K562 (cell line): ENCODE measurements around the gene KCNQ5. TPM values are rescaled to one million over a fixed set of nuclear protein-coding genes. Genes with fewer than 3 reads are reported as not detected.
A peak's percentile ranks its signal among the peaks of the same experiment; 100 is the strongest.

Experiments used
- CBX2 ChIP-seq: fragments of 200-600 bp; sonication (generic); IDR thresholded peaks from one replicate; pipeline ENCODE4 v1.6.1; 2012; ENCODE audit warnings: mild to moderate bottlenecking, low read length, inconsistent platforms; ENCODE audit not compliant: insufficient read depth, poor library complexity, severe bottlenecking
- CEBPB ChIP-seq: fragments of 450-650 bp; IDR thresholded peaks from 2 replicates; pipeline ENCODE4 v1.6.1; 2016; ENCODE audit warnings: missing genetic modification characterization, missing compliant biosample characterization
- CEBPG ChIP-seq, 3 experiments: fragments of 200-800 bp in 1 of 3; sonication (Bioruptor generic) in 1 of 3; sonication (generic) in 1 of 3; formaldehyde crosslinking in 1 of 3; IDR thresholded peaks in 2 of 3; conservative IDR thresholded peaks in 1 of 3; 2 replicates each; pipeline versions ENCODE4 v1.6.1 to v1.8.0; 2016 to 2022; ENCODE audit warnings: missing compliant biosample characterization in 2 of 3, missing genetic modification characterization in 2 of 3, mild to moderate bottlenecking in 1 of 3, missing genetic modification reagents in 1 of 3
- DACH1 ChIP-seq: fragments of 450-650 bp; IDR thresholded peaks from 2 replicates; pipeline ENCODE4 v1.6.1; 2018; ENCODE audit not compliant: partially characterized antibody
- DEAF1 ChIP-seq: fragments of 450-650 bp; formaldehyde crosslinking; IDR thresholded peaks from 2 replicates; pipeline ENCODE4 v1.4.0; 2020; ENCODE audit warnings: mild to moderate bottlenecking, moderate library complexity
- ESRRA ChIP-seq: fragments of 450-650 bp; IDR thresholded peaks from 2 replicates; pipeline ENCODE4 v1.6.1; 2014; ENCODE audit warnings: low read depth, mild to moderate bottlenecking, moderate library complexity, borderline replicate concordance
- GATAD2A ChIP-seq: fragments of 450-650 bp; IDR thresholded peaks from 2 replicates; pipeline ENCODE4 v1.6.1; 2017
- HINFP ChIP-seq: fragments of 450-650 bp; conservative IDR thresholded peaks from 2 replicates; pipeline ENCODE4 v1.6.1; 2016; ENCODE audit warnings: missing genetic modification characterization, low read depth, mild to moderate bottlenecking, control low read depth, missing compliant biosample characterization
- MAFG ChIP-seq: fragments of 450-650 bp; conservative IDR thresholded peaks from 2 replicates; pipeline ENCODE4 v1.6.1; 2016; ENCODE audit warnings: missing genetic modification characterization, missing compliant biosample characterization
- MEIS2 ChIP-seq: fragments of 450-650 bp; IDR thresholded peaks from 2 replicates; pipeline ENCODE4 v1.6.1; 2014; ENCODE audit warnings: mild to moderate bottlenecking; ENCODE audit not compliant: partially characterized antibody
- MTA3 ChIP-seq: fragments of 450-650 bp; formaldehyde crosslinking; IDR thresholded peaks from 2 replicates; pipeline ENCODE4 v1.6.1; 2017; ENCODE audit warnings: mild to moderate bottlenecking, borderline replicate concordance
- POLR2G ChIP-seq: fragments of 200-400 bp; formaldehyde crosslinking; IDR thresholded peaks from 2 replicates; pipeline ENCODE4 v1.6.1; 2017; ENCODE audit warnings: low read depth, mild to moderate bottlenecking, antibody characterized with exemption, low read length, moderate library complexity
- POU5F1 ChIP-seq: fragments of 150-350 bp; IDR thresholded peaks from 2 replicates; pipeline ENCODE4 v1.6.1; 2014; ENCODE audit warnings: borderline replicate concordance, low read length, low read depth, mild to moderate bottlenecking; ENCODE audit not compliant: partially characterized antibody
- SPI1 ChIP-seq: IDR thresholded peaks from 2 replicates; pipeline ENCODE4 v1.6.1; 2011; ENCODE audit warnings: low read depth, low read length, control low read depth, borderline replicate concordance
- ZC3H8 ChIP-seq: fragments of 450-650 bp; IDR thresholded peaks from 2 replicates; pipeline ENCODE4 v1.6.1; 2017
- ZNF436 ChIP-seq: fragments of 250-450, 450-650 bp; sonication (Bioruptor Pico); formaldehyde crosslinking; IDR thresholded peaks from 2 replicates; pipeline ENCODE4 v1.7.0; 2020; ENCODE audit warnings: mild to moderate bottlenecking
- ZNF639 ChIP-seq, 2 experiments: fragments of 200-800 bp in 1 of 2; sonication (Bioruptor generic) in 1 of 2; sonication (generic) in 1 of 2; formaldehyde crosslinking in 1 of 2; IDR thresholded peaks in 1 of 2; conservative IDR thresholded peaks in 1 of 2; 2 replicates each; pipeline versions ENCODE4 v1.5.0 to v1.6.1; 2016 to 2020; ENCODE audit warnings: missing compliant biosample characterization in 1 of 2, missing genetic modification characterization in 1 of 2, missing genetic modification reagents in 1 of 2
- ZNF644 ChIP-seq: fragments of 200-800 bp; sonication (Bioruptor generic); IDR thresholded peaks from 2 replicates; pipeline ENCODE4 v1.6.1; 2016; ENCODE audit warnings: low read depth, missing genetic modification characterization, missing compliant biosample characterization
- ZNF740 ChIP-seq, 3 experiments: fragments of 200-800 bp in 1 of 3; sonication (Bioruptor generic) in 1 of 3; sonication (generic) in 1 of 3; formaldehyde crosslinking in 1 of 3; IDR thresholded peaks; 2 replicates each; pipeline versions ENCODE4 v1.6.1 to v1.8.0; 2016 to 2022; ENCODE audit warnings: mild to moderate bottlenecking in 2 of 3, missing compliant biosample characterization in 2 of 3, missing genetic modification characterization in 2 of 3, missing genetic modification reagents in 1 of 3
- ZNF766 ChIP-seq: fragments of 200-800 bp; sonication (Bioruptor generic); conservative IDR thresholded peaks from 2 replicates; pipeline ENCODE4 v1.6.1; 2016; ENCODE audit warnings: missing genetic modification characterization, missing compliant biosample characterization
- ZSCAN29 ChIP-seq: fragments of 450-650 bp; IDR thresholded peaks from 2 replicates; pipeline ENCODE4 v1.6.1; 2017
- polyA plus RNA-seq, 8 experiments: library from polyadenylated mRNA; depleted of rRNA in 4 of 8; stranded (reverse) in 5 of 8; unstranded in 3 of 8; fragments of >200 nt; fragmentation: Nextera tagmentation in 2 of 8; fragmentation: Illumina TruSeq in 1 of 8; extraction: Ambion mirVana in 2 of 8; extraction: Trizol in 1 of 8; gene quantifications; 2 replicates each; pipeline versions ENCODE4 v1.2.1 to v1.2.3, GENCODE V29; 2011 to 2014; ENCODE audit warnings: inconsistent platforms in 1 of 8, missing spikeins in 1 of 8
- total RNA-seq, 7 experiments: library from RNA; depleted of rRNA in 6 of 7; stranded (reverse); fragments of >200 nt in 6 of 7; fragmentation: Illumina TruSeq in 2 of 7; extraction: Trizol in 2 of 7; gene quantifications; 2 replicates each; pipeline versions ENCODE4 v1.2.1 to v1.2.3, GENCODE V29; 2011 to 2021; ENCODE audit warnings: low replicate concordance in 1 of 7

KCNQ5 gene
- total and polyA plus RNA-seq, 9 of the 15 experiments (the other 6 are each of a cell fraction or from before 2014, with no cell fraction given) = 0.31 to 5.9 (median 2.6) TPM

GRCh38 chr6:72580281-72580940 is 41.5 kb upstream of the KCNQ5 start (continued):
- TF ChIP-seq POU5F1 (no peak), CEBPB (tag) (peak; percentile 94), DEAF1 (CRISPR knock-in tag) (peak; percentile 99), ZNF639 (CRISPR knock-in tag; conservative IDR thresholded peaks at IDR 0.05 in 1 of 2, IDR thresholded peaks at IDR 0.05 in 1 of 2) (peak in 1 of 2 experiments; percentile 37; a peak in 1 of 4 replicates), MTA3 (no peak), HINFP (tag) (0 out of 2 replicates have a peak, but pooled peaks have one; percentile 14), ZNF766 (0 out of 2 replicates have a peak, but pooled peaks have one; percentile 39), ZC3H8 (no peak), MEIS2 (peak; percentile 21), POLR2G (no peak), CEBPG (CRISPR knock-in tag; IDR thresholded peaks at IDR 0.05) (peak; percentile 38; the same call in 1 of the 2 replicates), CEBPG (tag; conservative IDR thresholded peaks at IDR 0.05 in 1 of 2, IDR thresholded peaks at IDR 0.05 in 1 of 2) (peak; percentile 85 to 86), DACH1 (peak; percentile 48), ZNF740 (CRISPR knock-in tag; IDR thresholded peaks at IDR 0.05) (no peak), ZNF740 (tag; IDR thresholded peaks at IDR 0.05) (no peak), GATAD2A (no peak), ESRRA (peak; percentile 91), MAFG (peak; percentile 49; the same call in 1 of the 2 replicates), ZNF644 (tag) (peak; percentile 44; the same call in 1 of the 2 replicates), ZSCAN29 (no peak), ZNF436 (CRISPR knock-in tag) (no peak), CBX2 (no peak), SPI1 (no peak)
